Calu3 (cell line): ENCODE measurements around the gene ITPR2. TPM values are rescaled to one million over a fixed set of nuclear protein-coding genes. Genes with fewer than 3 reads are reported as not detected.

Experiments
- BruUV-seq: library from RNA; stranded (reverse); fragments of 400-500 nt; replicated peaks from 2 replicates; lab custom pipeline; 2021; lab: Mats Ljungman, UMichigan
- CTCF ChIA-PET: fragments of 300-600 bp; sonication (Branson Sonifier 250); formaldehyde crosslinking; loops from one replicate; lab custom pipeline; 2022; ENCODE audit warnings: antibody characterized with exemption; lab: Charles Lee
- DNase-seq: peaks from one replicate; pipeline ENCODE4 v3.0.0; 2022
- H3K27ac Mint-ChIP-seq: one replicate; pipeline ENCODE4 v1.8.0; 2022; ENCODE audit warnings: mixed read lengths; ENCODE audit not compliant: unreplicated experiment
- H3K27me3 Mint-ChIP-seq: one replicate; pipeline ENCODE4 v1.8.0; 2022; ENCODE audit warnings: mixed read lengths; ENCODE audit not compliant: unreplicated experiment
- H3K36me3 Mint-ChIP-seq: one replicate; pipeline ENCODE4 v1.8.0; 2022; ENCODE audit warnings: mild to moderate bottlenecking, moderate library complexity, mixed read lengths; ENCODE audit not compliant: insufficient read depth, unreplicated experiment
- H3K4me1 Mint-ChIP-seq: one replicate; pipeline ENCODE4 v1.8.0; 2022; ENCODE audit warnings: mild to moderate bottlenecking, low read depth, mixed read lengths; ENCODE audit not compliant: unreplicated experiment
- H3K4me3 Mint-ChIP-seq: one replicate; pipeline ENCODE4 v1.8.0; 2022; ENCODE audit warnings: mild to moderate bottlenecking, low read depth, moderate library complexity, mixed read lengths; ENCODE audit not compliant: unreplicated experiment
- H3K9me3 Mint-ChIP-seq: one replicate; pipeline ENCODE4 v1.8.0; 2022; ENCODE audit warnings: low read depth, mixed read lengths; ENCODE audit not compliant: unreplicated experiment
- intact Hi-C: fragments of 100-400 bp; cut with micrococcal nuclease; formaldehyde crosslinking; loops from one replicate; pipeline ENCODE4 v1.10.0; 2022; ENCODE audit not compliant: unreplicated experiment
- total RNA-seq: library from RNA; stranded (reverse); gene quantifications from 2 replicates; pipeline ENCODE4 v1.2.3, GENCODE V29; 2022
- TF ChIP-seq, protein P1 (sequence below): fragments of 200-600 bp; IDR thresholded peaks from one replicate; pipeline ENCODE4 v1.8.0; 2022; ENCODE audit warnings: antibody characterized with exemption; ENCODE audit not compliant: unreplicated experiment

The ITPR2 gene
- total RNA-seq, 1 experiment from 2014 or later, result 2.5 TPM

DNA sequence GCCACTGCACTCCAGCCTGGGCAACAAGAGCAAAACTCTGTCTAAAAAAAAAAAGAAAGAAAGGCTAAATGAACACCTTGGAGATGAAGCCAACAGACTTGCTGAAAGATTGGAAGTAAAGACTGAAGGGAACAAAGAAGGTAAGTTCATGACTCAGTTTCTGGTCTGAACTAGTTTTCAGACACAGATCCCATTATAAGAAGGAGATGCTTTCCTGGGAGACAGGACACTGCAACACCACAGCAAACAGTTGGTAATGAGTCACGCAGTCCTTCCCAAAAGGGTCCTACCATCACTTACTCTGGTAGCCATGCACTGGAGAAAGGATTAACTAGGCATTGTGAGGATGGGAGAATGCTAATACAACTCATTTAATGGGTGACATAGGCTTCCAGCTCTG lies 540.4 kb downstream of the ITPR2 start:
- no peak overlapping the region for H3K4me3 Mint-ChIP-seq
- intact Hi-C loops, result no loop called here
- no peak overlapping the region for H3K27ac Mint-ChIP-seq
- peaks cover 8% of the 10 kb centered on the region for H3K4me1 Mint-ChIP-seq
- CTCF ChIA-PET, result no interaction called here
- TF ChIP-seq, protein P1, sequence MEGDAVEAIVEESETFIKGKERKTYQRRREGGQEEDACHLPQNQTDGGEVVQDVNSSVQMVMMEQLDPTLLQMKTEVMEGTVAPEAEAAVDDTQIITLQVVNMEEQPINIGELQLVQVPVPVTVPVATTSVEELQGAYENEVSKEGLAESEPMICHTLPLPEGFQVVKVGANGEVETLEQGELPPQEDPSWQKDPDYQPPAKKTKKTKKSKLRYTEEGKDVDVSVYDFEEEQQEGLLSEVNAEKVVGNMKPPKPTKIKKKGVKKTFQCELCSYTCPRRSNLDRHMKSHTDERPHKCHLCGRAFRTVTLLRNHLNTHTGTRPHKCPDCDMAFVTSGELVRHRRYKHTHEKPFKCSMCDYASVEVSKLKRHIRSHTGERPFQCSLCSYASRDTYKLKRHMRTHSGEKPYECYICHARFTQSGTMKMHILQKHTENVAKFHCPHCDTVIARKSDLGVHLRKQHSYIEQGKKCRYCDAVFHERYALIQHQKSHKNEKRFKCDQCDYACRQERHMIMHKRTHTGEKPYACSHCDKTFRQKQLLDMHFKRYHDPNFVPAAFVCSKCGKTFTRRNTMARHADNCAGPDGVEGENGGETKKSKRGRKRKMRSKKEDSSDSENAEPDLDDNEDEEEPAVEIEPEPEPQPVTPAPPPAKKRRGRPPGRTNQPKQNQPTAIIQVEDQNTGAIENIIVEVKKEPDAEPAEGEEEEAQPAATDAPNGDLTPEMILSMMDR, result no peak
- BruUV-seq, result no TSS peak
- DNase-seq, result no peak
- no peaks in the 10 kb centered on the region for H3K27me3 Mint-ChIP-seq
- H3K9me3 Mint-ChIP-seq, result peaks cover 3% of the 10 kb centered on the region
- H3K36me3 Mint-ChIP-seq, result no peaks in the 10 kb centered on the region

- peaks cover 8% of the 10 kb centered on the region for H3K4me1 Mint-ChIP-seq
- CTCF ChIA-PET, result interaction anchor here (2.1 kb wide), 1 partner anchor 12 kb away, joined by 5 read pairs; no protein-coding TSS in a partner anchor
- H3K36me3 Mint-ChIP-seq, result no peaks in the 10 kb centered on the region
Measured at GRCh38 chr12:26290565-26290964, 542.4 kb downstream of the ITPR2 start.

DNA sequence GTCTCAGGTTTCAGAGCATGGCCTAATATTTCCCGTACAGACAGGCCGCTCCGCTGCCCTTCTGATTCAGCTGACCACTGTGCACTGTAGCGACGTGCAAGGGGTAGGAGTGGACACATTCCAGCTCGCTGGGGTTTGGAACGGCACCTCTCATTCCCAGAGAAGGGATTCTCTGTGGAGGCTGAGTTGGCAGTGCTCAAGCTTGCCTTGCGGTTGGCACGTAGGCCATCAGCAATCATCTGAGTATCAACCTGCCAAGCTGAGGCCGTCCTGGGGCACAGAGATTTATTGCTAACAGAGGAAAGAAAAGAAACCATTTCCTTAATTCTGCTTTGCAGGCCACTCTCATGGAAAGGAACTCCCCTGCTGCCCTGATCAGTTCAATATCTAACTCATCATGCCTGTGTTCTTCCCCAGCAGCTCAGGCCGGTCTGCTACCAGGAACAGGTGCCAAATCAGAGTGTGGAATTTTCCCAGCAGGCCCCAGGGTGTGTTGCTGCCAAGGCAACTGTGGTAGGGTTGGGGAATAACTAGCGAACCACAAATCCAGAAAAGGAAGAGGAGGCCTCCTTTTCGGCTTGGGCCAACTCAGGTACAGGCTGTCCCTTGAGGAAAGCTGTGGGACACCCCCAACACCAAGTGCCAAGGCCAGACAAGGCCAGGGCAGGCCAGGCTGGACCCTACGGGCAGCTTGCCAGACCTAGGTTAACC lies 545.2 kb downstream of the ITPR2 start:
- BruUV-seq, result no TSS peak

More at GRCh38 chr12:26290565-26290964, 542.4 kb downstream of the ITPR2 start:
- H3K27me3 Mint-ChIP-seq, result no peaks in the 10 kb centered on the region
- BruUV-seq, result no TSS peak
- TF ChIP-seq, protein P1, result no peak
- no peak overlapping the region for H3K4me3 Mint-ChIP-seq
- intact Hi-C loops, result no loop called here
- no peak for DNase-seq
- H3K9me3 Mint-ChIP-seq, result peaks cover 3% of the 10 kb centered on the region
- no peak overlapping the region for H3K27ac Mint-ChIP-seq

More for the DNA sequence above, 545.2 kb downstream of the ITPR2 start:
- DNase-seq, result peak; percentile 55
- Mint-ChIP-seq H3K4me1 (peaks cover 16% of the 10 kb centered on the region), H3K4me3 (no peak overlapping the region), H3K27ac (peak overlapping the region; percentile 65), H3K36me3 (no peaks in the 10 kb centered on the region), H3K9me3 (peaks cover 6% of the 10 kb centered on the region), H3K27me3 (no peaks in the 10 kb centered on the region)
- TF ChIP-seq, protein P1, result no peak
- intact Hi-C loops, result no loop called here
- CTCF ChIA-PET, result interaction anchor here (0.7 to 0.8 kb wide), 2 partner anchors 10 to 16 kb away, joined by 3 to 4 read pairs; no protein-coding TSS in a partner anchor

Other genes with a start within 250 kb of the ITPR2 start
- gene INTS13, start 104.8 kb upstream of the ITPR2 start, total RNA-seq, result 35.0 and 36.3 TPM in 2 replicates
- 33.7 and 37.5 TPM in 2 replicates for gene FGFR1OP2, start 105.3 kb upstream of the ITPR2 start, total RNA-seq
- 62.1 and 70.0 TPM in 2 replicates for gene TM7SF3, start 181.2 kb upstream of the ITPR2 start, total RNA-seq
- gene MED21, start 189.4 kb upstream of the ITPR2 start, total RNA-seq, result 41.6 and 44.3 TPM in 2 replicates
- not detected in 2 replicates for gene C12orf71, start 249.4 kb upstream of the ITPR2 start, total RNA-seq